ENCODE results near the gene IST1. TPM values are rescaled to one million over a fixed set of nuclear protein-coding genes. Genes with fewer than 3 reads are reported as not detected.
A peak's percentile ranks its signal among the peaks of the same experiment; 100 is the strongest.

The IST1 gene
- total RNA-seq, 1 donor from 2014 or later: 157 TPM

- TF ChIP-seq CTCF (IDR thresholded peaks at IDR 0.05; ENCODE audit: insufficient read depth, low read length, severe bottlenecking): peak; percentile 11
- no peak for FAIRE-seq
- Histone ChIP-seq H3K4me3 (ENCODE audit: low read depth, low read length) (peak overlapping the region; percentile 98), H3K27me3 (ENCODE audit: control insufficient read depth, insufficient read depth, low read length) (no peaks in the 10 kb centered on the region), H3K36me3 (ENCODE audit: control insufficient read depth, insufficient read depth, low read length) (no peaks in the 10 kb centered on the region)
- peak; percentile 71 for DNase-seq (ENCODE audit: low read depth)
Measured at GRCh38 chr16:71894229-71894920, 956 bp upstream of the IST1 start.

- no peak for TF ChIP-seq CTCF (IDR thresholded peaks at IDR 0.05; ENCODE audit: insufficient read depth, low read length, severe bottlenecking)
- Histone ChIP-seq H3K27me3 (ENCODE audit: control insufficient read depth, insufficient read depth, low read length) (no peaks in the 10 kb centered on the region), H3K36me3 (ENCODE audit: control insufficient read depth, insufficient read depth, low read length) (no peaks in the 10 kb centered on the region), H3K4me3 (ENCODE audit: low read depth, low read length) (peak overlapping the region; percentile 98)
- FAIRE-seq: no peak
- peak; percentile 26 for DNase-seq (ENCODE audit: low read depth)
Measured at GRCh38 chr16:71895679-71896365, 491 bp downstream of the IST1 start.

GRCh38 chr16:71896764-71897368, 1.5 kb downstream of the IST1 start:
- H3K4me3 ChIP-seq (ENCODE audit: low read depth, low read length): peak overlapping the region; percentile 98
- no peak for TF ChIP-seq CTCF (IDR thresholded peaks at IDR 0.05; ENCODE audit: insufficient read depth, low read length, severe bottlenecking)
- no peak for DNase-seq (ENCODE audit: low read depth)
- no peaks in the 10 kb centered on the region for H3K27me3 ChIP-seq (ENCODE audit: control insufficient read depth, insufficient read depth, low read length)
- H3K36me3 ChIP-seq (ENCODE audit: control insufficient read depth, insufficient read depth, low read length): no peaks in the 10 kb centered on the region
- FAIRE-seq: no peak

GRCh38 chr16:71899171-71899570, 3.8 kb downstream of the IST1 start:
- Histone ChIP-seq H3K4me3 (ENCODE audit: low read depth, low read length) (no peak overlapping the region), H3K27me3 (ENCODE audit: control insufficient read depth, insufficient read depth, low read length) (no peaks in the 10 kb centered on the region), H3K36me3 (ENCODE audit: control insufficient read depth, insufficient read depth, low read length) (no peaks in the 10 kb centered on the region)
- no peak for TF ChIP-seq CTCF (IDR thresholded peaks at IDR 0.05; ENCODE audit: insufficient read depth, low read length, severe bottlenecking)
- DNase-seq (ENCODE audit: low read depth) (no peak), FAIRE-seq (no peak)

- no peak for FAIRE-seq
- no peak overlapping the region for H3K4me3 ChIP-seq (ENCODE audit: low read depth, low read length)
Measured at GRCh38 chr16:71902656-71903365, 7.5 kb downstream of the IST1 start.

More at GRCh38 chr16:71902656-71903365, 7.5 kb downstream of the IST1 start:
- DNase-seq (ENCODE audit: low read depth): no peak
- Histone ChIP-seq H3K27me3 (ENCODE audit: control insufficient read depth, insufficient read depth, low read length) (no peaks in the 10 kb centered on the region), H3K36me3 (ENCODE audit: control insufficient read depth, insufficient read depth, low read length) (no peaks in the 10 kb centered on the region)
- no peak for TF ChIP-seq CTCF (IDR thresholded peaks at IDR 0.05; ENCODE audit: insufficient read depth, low read length, severe bottlenecking)

All from bronchial epithelial cell (primary cell).